GM19193 (cell line): ENCODE data around the gene PYM1.

Source experiments
- POLR2A ChIP-seq: IDR thresholded peaks from 4 replicates; pipeline ENCODE4 v1.6.1; 2011; ENCODE audit not compliant: insufficient read depth, insufficient read length; ENCODE audit errors: extremely low read depth

Gene PYM1

GRCh38 chr12:55927588-55928502, at the start of gene PYM1:
Gene PYM1, minus strand, starts transcription at chr12:55927894. Its CDS starts 133 bp downstream, at chr12:55927761.
- peak; percentile 94 for TF ChIP-seq POLR2A

DNA sequence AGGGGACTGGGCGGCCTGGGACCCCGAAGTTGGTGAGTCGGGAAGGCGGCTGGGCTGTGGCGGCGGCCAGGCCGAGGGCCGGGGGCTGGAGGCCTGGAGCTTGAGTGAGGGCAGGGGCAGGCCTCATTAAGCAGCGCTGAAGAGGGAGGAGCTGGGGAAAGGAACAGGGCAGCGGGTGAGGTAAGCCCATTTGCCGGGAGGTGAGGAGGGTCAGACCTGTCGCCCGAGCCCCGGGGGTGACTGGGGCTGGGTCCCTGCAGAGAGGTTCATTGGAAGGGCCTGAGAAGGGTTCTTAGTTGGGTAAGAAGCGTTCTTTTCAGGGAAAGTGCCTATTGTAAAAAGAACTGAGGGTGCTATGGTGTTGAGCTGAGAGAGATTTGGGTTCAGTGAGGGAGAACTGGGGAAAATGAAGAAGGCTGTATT, 46.6 kb upstream of the PYM1 start:
- no peak for TF ChIP-seq POLR2A

GRCh38 chr12:55973599-55974307, 46.1 kb upstream of the PYM1 start, which contains the start of gene RAB5B:
Gene RAB5B, plus strand, starts transcription at chr12:55974078. Its CDS starts 12,883 bp downstream, at chr12:55986961.
- peak; percentile 92 for TF ChIP-seq POLR2A

GRCh38 chr12:55972911-55973598, 45.4 kb upstream of the PYM1 start:
- no peak for TF ChIP-seq POLR2A

DNA sequence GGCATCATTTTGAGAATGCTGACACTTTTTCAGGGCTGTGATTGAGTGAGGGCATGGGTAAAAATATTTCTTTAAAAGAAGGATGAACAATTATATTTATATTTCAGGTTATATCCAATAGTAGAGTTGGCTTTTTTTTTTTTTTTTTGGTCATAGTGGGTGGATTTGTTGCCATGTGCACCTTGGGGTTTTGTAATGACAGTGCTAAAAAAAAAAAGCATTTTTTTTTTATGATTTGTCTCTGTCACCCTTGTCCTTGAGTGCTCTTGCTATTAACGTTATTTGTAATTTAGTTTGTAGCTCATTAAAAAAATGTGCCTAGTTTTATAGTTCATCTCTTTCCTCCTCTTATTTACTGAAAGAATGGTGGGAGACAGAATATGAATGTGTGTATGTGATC, 44.8 kb upstream of the PYM1 start:
- TF ChIP-seq POLR2A, result no peak

- no peak for TF ChIP-seq POLR2A
Measured at GRCh38 chr12:55972042-55972441, 44.3 kb upstream of the PYM1 start.

GRCh38 chr12:55970775-55971174, 43.1 kb upstream of the PYM1 start:
- no peak for TF ChIP-seq POLR2A

DNA sequence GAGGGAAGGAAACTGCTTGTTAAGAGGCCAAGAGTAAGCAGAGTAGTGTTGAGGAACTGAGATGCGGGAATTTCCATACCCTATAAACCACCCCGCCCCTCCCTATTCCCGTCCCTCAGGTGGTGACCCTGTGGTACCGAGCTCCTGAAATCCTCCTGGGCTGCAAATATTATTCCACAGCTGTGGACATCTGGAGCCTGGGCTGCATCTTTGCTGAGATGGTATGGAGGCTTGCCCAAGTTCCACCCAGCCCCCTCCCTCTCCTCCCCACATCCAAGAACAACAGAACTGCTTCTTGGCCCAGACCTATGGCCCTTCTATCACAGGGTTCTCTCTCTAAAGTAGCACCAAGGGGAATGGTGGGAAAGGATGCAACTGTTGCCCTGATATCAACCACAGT, 41.7 kb upstream of the PYM1 start:
- no peak for TF ChIP-seq POLR2A

- TF ChIP-seq POLR2A, result peak; percentile 85
Measured at GRCh38 chr12:55966408-55967281, 39.0 kb upstream of the PYM1 start, which contains the start of gene CDK2. Gene CDK2, plus strand, starts transcription at chr12:55966830. Its CDS starts 179 bp downstream, at chr12:55967009.

DNA sequence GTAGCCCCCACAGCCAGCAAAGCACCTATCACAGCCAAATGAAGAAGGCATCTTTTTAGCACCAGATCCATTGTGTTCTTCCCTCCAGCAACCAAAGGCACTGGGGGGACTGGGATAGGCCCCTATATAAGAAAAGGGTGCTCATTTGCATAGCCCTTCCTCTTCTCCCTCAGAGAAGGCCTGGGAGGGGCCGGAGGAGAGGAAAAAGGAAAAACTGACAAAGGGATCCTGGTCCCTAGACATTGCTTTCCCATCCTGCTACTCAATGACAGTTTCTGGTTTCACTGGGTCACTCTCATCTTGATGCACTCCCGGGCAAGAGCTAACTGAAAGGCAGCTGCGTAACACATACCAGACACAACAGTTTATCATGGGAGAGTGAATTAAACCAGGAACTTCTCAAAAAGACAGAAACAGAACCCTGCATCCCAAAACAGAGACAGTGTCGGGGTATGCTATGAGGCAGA, 38.3 kb upstream of the PYM1 start, which contains the start of gene PMEL:
PMEL (minus strand) TSS at position 102 of the 467 bp plus-strand sequence; CDS start at position 71, 31 bp downstream.
- no peak for TF ChIP-seq POLR2A

DNA sequence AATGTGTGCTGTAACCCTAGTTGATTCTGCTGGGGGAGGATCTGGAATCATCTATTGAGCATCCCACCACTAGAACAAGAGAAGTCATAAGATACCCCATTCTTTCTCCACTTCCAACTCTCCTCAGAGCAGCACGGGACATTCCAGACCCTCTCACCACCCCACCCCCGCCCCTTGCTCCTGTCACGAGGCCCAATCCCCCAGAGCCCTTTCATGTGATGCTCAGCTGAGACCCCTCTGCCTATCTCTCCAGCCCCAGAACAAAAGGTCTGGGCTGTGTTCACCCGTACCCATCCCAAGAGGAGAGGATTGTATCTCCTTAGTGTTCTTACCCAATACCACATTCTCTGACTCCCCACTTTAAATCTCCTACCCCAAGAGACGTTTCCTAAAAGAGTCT, 37.5 kb upstream of the PYM1 start:
- no peak for TF ChIP-seq POLR2A

- TF ChIP-seq POLR2A, result no peak
Measured at GRCh38 chr12:55963760-55964159, 36.1 kb upstream of the PYM1 start.

DNA sequence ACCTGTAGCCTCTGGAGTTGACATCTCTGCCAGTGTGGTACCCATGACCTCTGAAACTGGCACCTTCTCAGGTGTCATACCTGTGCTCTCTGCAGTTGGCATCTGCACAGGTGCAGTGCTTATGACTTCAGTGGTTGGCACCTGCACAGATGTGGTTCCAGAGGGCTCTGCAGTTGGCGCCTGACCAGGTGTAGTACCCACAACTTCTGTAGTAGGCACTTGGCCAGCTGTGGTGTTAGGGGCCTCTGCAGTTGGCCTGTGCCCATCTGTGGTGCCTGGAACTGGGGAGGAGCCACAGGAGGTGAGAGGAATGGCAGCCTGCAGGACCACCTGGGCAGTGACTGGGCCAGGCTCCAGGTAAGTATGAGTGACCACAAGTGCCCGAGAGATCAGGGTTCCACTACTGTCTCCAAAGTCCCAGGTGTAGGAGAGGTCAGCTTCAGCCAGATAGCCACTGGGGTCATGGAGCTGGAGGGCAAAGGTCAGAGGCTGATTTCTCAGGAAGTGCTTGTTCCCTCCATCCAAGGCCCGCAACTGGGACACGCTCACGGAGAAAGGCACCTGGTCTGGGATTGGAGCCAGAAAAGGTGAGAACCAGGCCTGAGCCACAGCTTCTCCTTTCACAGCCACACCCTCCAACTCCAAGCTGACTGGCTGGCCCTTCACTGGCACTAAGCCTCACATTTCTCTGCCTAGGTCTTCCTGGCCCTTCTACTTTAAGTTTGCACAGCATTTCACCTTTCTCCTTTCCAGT, 29.6 kb upstream of the PYM1 start:
- no peak for TF ChIP-seq POLR2A

- no peak for TF ChIP-seq POLR2A
Measured at GRCh38 chr12:55955800-55956508, 28.3 kb upstream of the PYM1 start.
